Activated CD4-positive, alpha-beta memory T cell treated with anti-CD3 and anti-CD28 coated beads, Interleukin-2, amount 10 ng/mL, durations not matched to agents 7 days and 5 days (primary cell): ENCODE measurements around the gene RIPK1. TPM values are rescaled to one million over a fixed set of nuclear protein-coding genes. Genes with fewer than 3 reads are reported as not detected.
"Not testable (repeated sequence)": the region's sequence is repeated elsewhere in the genome, so short reads cannot be mapped to it uniquely, and the experiment has no call there.

Experiments
- CTCF ChIA-PET: fragments of 350-600 bp; sonication (Branson Sonifier 250); formaldehyde crosslinking; loops from one replicate; lab custom pipeline; 2021; ENCODE audit warnings: antibody characterized with exemption, inconsistent platforms; lab: Charles Lee
- POLR2A ChIA-PET: fragments of 350-600 bp; sonication (Branson Sonifier 250); formaldehyde crosslinking; loops from one replicate; lab custom pipeline; 2021; ENCODE audit warnings: antibody characterized with exemption; lab: Charles Lee
- DNase-seq: peaks from one replicate; pipeline ENCODE4 v3.0.0-alpha.2; 2020
- H3K27ac Mint-ChIP-seq: one replicate; pipeline ENCODE4 v1.8.0; 2021; ENCODE audit warnings: mild to moderate bottlenecking, mixed read lengths
- H3K27me3 Mint-ChIP-seq: one replicate; pipeline ENCODE4 v1.8.0; 2021; ENCODE audit warnings: mixed read lengths
- H3K36me3 Mint-ChIP-seq: one replicate; pipeline ENCODE4 v1.8.0; 2021; ENCODE audit warnings: low read depth, mixed read lengths
- H3K4me1 Mint-ChIP-seq: one replicate; pipeline ENCODE4 v1.8.0; 2021; ENCODE audit warnings: mixed read lengths
- H3K4me3 Mint-ChIP-seq: one replicate; pipeline ENCODE4 v1.8.0; 2021; ENCODE audit warnings: mild to moderate bottlenecking, mixed read lengths
- H3K9me3 Mint-ChIP-seq: one replicate; pipeline ENCODE4 v1.8.0; 2021; ENCODE audit warnings: mixed read lengths
- total RNA-seq, 2 experiments: library from RNA; stranded (reverse); gene quantifications; one replicate each; pipeline ENCODE4 v1.2.3, GENCODE V29; 2021

The RIPK1 gene
- total RNA-seq, 2 experiments from 2014 or later, result 33.1 to 33.3 TPM

- no peaks in the 10 kb centered on the region for H3K36me3 Mint-ChIP-seq
- H3K27me3 Mint-ChIP-seq, result peaks cover under 1% of the 10 kb centered on the region
- CTCF ChIA-PET, result interaction anchor here (0.7 to 4.9 kb wide), 11 partner anchors 10 to 133 kb away, joined by 3 to 42 read pairs (median 4); partner anchors contain the start of genes PSMG4 and TUBB2A
- POLR2A ChIA-PET, result no interaction called here
- peaks cover 6% of the 10 kb centered on the region for H3K4me1 Mint-ChIP-seq
- H3K27ac Mint-ChIP-seq, result no peak overlapping the region
- H3K9me3 Mint-ChIP-seq, result no peaks in the 10 kb centered on the region
- H3K4me3 Mint-ChIP-seq, result no peak overlapping the region
- no peak for DNase-seq
These were observed 57.5 kb downstream of the RIPK1 start for GRCh38 chr6:3125815-3126214.

GRCh38 chr6:3128356-3129108, 60.2 kb downstream of the RIPK1 start:
- Mint-ChIP-seq H3K9me3 (no peaks in the 10 kb centered on the region), H3K4me3 (no peak overlapping the region), H3K4me1 (peaks cover 6% of the 10 kb centered on the region), H3K27ac (no peak overlapping the region), H3K27me3 (no peaks in the 10 kb centered on the region), H3K36me3 (no peaks in the 10 kb centered on the region)
- ChIA-PET POLR2A (no interaction called here), CTCF (interaction anchor here (0.6 to 4.9 kb wide), 3 partner anchors 29 to 138 kb away, joined by 6 to 16 read pairs (median 6); partner anchors contain the start of gene TUBB2A)
- DNase-seq, result no peak

DNA sequence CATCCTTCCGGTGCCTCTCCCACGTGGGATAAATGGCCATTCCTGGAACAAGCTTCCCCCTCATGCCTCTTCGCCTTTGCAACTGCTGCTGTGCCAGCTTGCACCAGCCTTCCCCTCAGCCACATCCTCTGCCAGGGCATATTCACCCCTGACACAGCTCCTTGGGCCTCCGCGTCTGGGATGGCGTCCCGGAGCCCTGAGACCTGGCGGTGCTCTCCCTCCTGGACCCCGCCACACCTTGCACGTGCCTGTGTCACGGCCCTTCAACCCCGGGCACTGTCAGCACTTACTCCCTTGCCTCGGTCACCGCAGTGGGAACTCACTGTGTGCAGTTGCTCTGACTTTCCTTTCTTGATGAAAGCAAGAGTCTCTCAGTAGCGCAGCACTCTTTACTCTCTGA, 63.4 kb downstream of the RIPK1 start:
- Mint-ChIP-seq H3K4me3 (no peak overlapping the region), H3K4me1 (peaks cover 3% of the 10 kb centered on the region), H3K27me3 (no peaks in the 10 kb centered on the region), H3K9me3 (no peaks in the 10 kb centered on the region), H3K36me3 (no peaks in the 10 kb centered on the region), H3K27ac (no peak overlapping the region)
- POLR2A ChIA-PET, result no interaction called here
- CTCF ChIA-PET, result interaction anchor here (1.2 kb wide), 2 partner anchors 25 to 120 kb away, joined by 3 to 4 read pairs; partner anchors contain the start of gene TUBB2A
- no peak for DNase-seq

DNA sequence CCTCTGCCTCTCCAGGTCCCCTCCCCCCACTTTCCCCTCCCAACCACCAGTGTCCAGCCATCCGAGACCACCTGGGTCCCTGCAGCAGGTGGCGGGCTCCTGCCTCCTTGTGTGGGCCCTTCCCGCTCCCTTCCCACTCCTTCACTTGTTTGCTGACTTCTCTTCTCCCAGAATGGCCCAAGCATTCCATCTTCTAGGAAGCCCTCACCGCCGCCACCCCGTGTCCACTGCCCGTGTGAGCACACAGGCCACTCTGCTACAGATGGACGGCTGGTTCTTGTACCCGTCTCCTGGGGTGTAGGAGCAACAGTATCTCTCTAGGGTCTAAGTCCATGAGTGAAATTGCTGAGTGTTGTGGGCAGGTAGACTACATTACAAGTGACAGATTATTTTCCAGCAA, 65.2 kb downstream of the RIPK1 start:
- Mint-ChIP-seq H3K27me3 (no peaks in the 10 kb centered on the region), H3K4me3 (no peak overlapping the region), H3K4me1 (no peaks in the 10 kb centered on the region), H3K27ac (no peak overlapping the region), H3K9me3 (no peaks in the 10 kb centered on the region), H3K36me3 (no peaks in the 10 kb centered on the region)
- no peak for DNase-seq
- ChIA-PET CTCF (no interaction called here), POLR2A (no interaction called here)

DNA sequence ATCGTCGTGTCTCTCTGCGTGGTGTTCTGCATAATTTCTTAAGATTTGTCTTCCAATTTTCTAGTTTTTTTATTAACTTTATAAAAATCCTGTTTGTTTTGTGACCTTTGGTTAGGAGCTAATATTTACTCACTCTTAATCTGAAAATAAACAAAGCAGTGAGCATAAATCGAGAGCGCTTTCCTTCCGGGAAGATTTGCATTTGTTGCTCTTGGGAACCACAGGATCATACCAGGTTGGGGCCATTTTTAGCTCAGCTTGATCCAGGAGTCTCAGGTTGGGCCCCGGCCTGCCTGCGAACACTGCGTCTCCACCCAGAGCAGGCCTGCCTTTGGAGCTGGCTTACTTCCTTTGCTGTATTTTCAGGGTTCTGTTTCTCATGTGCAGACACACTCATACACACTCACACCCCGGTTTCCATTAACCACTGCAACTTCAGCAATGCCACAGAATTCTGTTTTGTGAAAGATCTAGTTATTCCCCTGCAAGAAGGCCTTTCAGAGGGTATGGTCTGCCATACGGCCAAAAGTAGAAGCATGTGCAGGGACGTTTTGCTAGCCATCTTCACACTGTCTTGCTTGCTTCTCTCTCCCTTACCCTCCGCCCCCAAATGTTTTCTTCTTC, 67.5 kb downstream of the RIPK1 start:
- no peak overlapping the region for H3K27ac Mint-ChIP-seq

DNA sequence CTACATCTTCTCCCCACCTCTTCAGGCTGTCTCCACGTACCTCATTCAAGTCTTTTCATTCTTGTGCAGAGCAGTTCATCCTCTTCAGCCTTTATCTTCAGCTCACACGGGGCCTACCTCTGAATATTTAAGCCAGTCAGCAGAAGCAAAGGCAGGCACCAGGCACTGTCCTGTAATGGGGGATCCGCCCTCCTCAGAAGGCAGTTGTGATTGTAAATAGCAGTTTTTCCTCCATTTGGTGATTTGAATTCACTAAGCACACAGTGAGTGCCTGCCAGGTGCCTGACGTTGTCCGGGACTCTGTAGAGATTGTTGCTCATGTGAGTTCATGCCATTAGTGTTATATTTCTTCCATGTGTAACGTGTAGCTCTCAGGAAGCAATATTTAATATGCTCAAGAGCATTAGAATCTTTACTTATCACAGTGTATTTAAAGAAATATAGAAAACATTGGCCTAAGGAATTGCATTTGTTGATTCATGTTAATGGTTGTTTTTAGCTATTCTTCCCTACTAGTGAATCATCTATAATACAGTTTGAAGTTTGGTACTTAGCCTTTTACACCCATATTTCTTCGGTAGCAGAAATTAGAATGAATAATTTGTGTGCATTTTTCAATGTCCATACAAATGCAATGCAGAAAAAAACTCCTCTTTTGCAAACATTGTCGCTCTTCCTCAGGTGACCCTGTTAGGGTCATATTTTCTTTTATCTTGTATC, 68.2 kb downstream of the RIPK1 start:
- Mint-ChIP-seq H3K27ac (no peak overlapping the region), H3K4me3 (no peak overlapping the region)
- POLR2A ChIA-PET, result no interaction called here

More for the DNA sequence above, 67.5 kb downstream of the RIPK1 start:
- ChIA-PET CTCF (no interaction called here), POLR2A (no interaction called here)
- no peaks in the 10 kb centered on the region for H3K4me1 Mint-ChIP-seq
- H3K36me3 Mint-ChIP-seq, result no peaks in the 10 kb centered on the region
- no peak for DNase-seq
- H3K27me3 Mint-ChIP-seq, result no peaks in the 10 kb centered on the region
- no peak overlapping the region for H3K4me3 Mint-ChIP-seq
- H3K9me3 Mint-ChIP-seq, result no peaks in the 10 kb centered on the region

DNA sequence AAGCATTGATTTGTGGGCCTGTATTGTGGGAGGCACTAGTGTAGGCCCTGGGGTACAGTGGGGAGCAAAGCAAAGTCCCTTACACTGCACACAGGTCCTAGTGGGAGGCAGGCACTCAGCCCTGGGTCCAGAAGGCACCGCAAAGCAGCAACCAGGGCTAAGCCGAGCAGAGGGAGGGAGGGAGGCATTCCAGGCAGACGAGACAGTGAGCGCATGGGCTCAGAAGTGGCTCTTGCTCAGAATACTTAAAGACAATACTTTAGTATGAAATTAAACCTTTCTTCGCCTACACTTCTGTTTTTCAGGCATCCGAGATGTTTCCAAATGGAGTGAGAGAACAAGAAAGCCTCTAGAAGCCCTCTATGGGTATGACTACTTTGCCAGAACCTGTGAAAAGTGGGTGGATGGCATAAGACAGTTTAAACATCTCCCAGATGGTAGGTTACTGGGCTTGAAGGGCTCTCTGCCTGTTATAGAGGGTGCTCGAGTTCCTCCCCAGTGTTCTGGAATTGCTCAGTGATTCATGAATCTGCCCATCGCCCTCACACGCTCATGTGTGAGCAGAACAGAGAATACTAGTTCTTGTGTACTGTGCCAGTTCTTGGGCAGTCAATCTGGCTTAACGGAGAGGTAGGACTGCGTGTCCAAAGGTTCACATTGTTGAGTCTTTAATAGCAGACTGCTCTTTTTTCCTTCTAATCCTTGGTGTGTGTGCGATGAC, 68.9 kb downstream of the RIPK1 start:
- H3K9me3 Mint-ChIP-seq, result no peaks in the 10 kb centered on the region
- H3K27ac Mint-ChIP-seq, result no peak overlapping the region
- CTCF ChIA-PET, result no interaction called here
- no peak for DNase-seq
- no peak overlapping the region for H3K4me3 Mint-ChIP-seq
- POLR2A ChIA-PET, result no interaction called here
- H3K36me3 Mint-ChIP-seq, result no peaks in the 10 kb centered on the region
- no peaks in the 10 kb centered on the region for H3K4me1 Mint-ChIP-seq
- no peaks in the 10 kb centered on the region for H3K27me3 Mint-ChIP-seq

More for the DNA sequence above, 68.2 kb downstream of the RIPK1 start:
- H3K4me1 Mint-ChIP-seq, result no peaks in the 10 kb centered on the region
- H3K27me3 Mint-ChIP-seq, result no peaks in the 10 kb centered on the region
- CTCF ChIA-PET, result no interaction called here
- no peaks in the 10 kb centered on the region for H3K9me3 Mint-ChIP-seq
- H3K36me3 Mint-ChIP-seq, result no peaks in the 10 kb centered on the region
- DNase-seq, result no peak

DNA sequence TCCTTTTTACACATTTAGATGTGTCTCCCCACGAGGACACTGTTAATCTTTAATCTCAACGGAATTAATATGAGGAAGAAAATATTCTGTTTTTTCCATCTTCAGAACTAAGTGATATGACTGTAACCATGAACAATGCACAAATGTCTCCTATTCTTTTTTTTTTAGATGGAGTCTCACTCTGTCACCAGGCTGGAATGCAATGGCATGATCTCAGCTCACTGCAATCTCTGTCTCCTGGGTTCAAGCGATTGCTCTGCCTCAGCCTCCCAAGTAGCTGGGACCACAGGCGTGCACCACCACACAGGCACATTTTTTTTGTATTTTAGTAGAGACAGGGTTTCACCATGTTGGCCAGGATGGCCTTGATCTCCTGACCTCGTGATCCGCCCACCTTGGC, 69.6 kb downstream of the RIPK1 start:
- DNase-seq, H3K27me3 Mint-ChIP-seq, POLR2A ChIA-PET, H3K27ac Mint-ChIP-seq, CTCF ChIA-PET, H3K36me3 Mint-ChIP-seq, H3K4me1 Mint-ChIP-seq, H3K4me3 Mint-ChIP-seq, H3K9me3 Mint-ChIP-seq: not testable (repeated sequence)

- CTCF ChIA-PET, result interaction anchor here (0.6 to 0.8 kb wide), 2 partner anchors 19 to 142 kb away, joined by 3 to 4 read pairs; partner anchors contain the start of gene TUBB2A
- Mint-ChIP-seq H3K9me3 (no peaks in the 10 kb centered on the region), H3K27ac (no peak overlapping the region), H3K36me3 (no peaks in the 10 kb centered on the region), H3K4me3 (no peak overlapping the region), H3K27me3 (no peaks in the 10 kb centered on the region), H3K4me1 (no peaks in the 10 kb centered on the region)
- POLR2A ChIA-PET, result no interaction called here
- DNase-seq, result no peak
These were observed 70.0 kb downstream of the RIPK1 start for GRCh38 chr6:3138341-3138740.

DNA sequence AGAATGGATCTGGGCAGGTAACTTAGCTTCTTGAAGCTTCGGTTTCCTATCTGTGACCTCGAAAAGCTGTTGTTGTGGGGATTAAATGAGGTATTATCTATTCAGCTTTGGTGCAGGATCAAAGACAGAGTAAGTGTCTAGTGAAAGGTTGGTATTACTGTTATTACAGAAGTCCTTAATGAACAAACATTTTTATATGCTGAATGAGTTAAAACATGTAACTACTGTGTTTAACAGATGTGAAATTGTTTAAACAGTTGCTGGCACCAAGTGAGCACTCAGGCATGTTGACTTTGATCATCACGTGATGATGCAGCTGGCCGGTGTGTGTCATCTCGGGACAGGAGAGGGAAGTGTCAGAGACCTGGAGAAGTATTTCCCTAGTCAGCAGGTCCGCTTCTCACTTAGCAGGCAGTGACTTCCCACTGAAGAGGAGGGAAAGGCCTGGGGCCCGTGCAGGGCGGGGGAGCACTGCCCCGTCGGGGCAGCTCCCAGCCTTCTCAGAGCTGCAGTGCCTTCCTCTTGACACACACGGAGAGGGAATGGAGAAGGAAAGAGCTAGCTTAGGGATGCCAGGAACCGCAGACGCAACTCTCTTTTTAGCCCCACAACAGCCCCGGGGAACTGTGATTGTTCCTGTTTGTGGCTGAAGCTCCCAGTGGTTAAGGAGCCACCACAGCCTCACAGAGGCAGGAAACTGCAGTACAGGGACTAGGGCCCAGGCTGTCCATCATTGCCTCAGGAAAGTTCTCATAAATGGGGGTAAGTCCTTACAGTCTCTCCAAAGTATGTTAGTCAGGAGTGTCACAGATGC, 71.0 kb downstream of the RIPK1 start:
- Mint-ChIP-seq H3K27ac (no peak overlapping the region), H3K36me3 (no peaks in the 10 kb centered on the region), H3K27me3 (no peaks in the 10 kb centered on the region), H3K4me3 (no peak overlapping the region), H3K9me3 (no peaks in the 10 kb centered on the region), H3K4me1 (no peaks in the 10 kb centered on the region)
- no peak for DNase-seq
- CTCF ChIA-PET, result interaction anchor here (0.6 to 0.8 kb wide), 2 partner anchors 18 to 141 kb away, joined by 3 to 4 read pairs; partner anchors contain the start of gene TUBB2A
- POLR2A ChIA-PET, result no interaction called here

GRCh38 chr6:3140201-3140600, 71.9 kb downstream of the RIPK1 start:
- Mint-ChIP-seq H3K4me1 (peaks cover 5% of the 10 kb centered on the region), H3K36me3 (no peaks in the 10 kb centered on the region), H3K27me3 (no peaks in the 10 kb centered on the region), H3K4me3 (no peak overlapping the region), H3K9me3 (no peaks in the 10 kb centered on the region), H3K27ac (no peak overlapping the region)
- DNase-seq, result no peak
- ChIA-PET CTCF (interaction anchor here (1.4 kb wide), 1 partner anchor 17 kb away, joined by 3 read pairs; the partner anchor contains the start of gene TUBB2A), POLR2A (no interaction called here)

GRCh38 chr6:3142536-3142935, 74.2 kb downstream of the RIPK1 start:
- H3K36me3 Mint-ChIP-seq, result no peaks in the 10 kb centered on the region
- H3K27me3 Mint-ChIP-seq, result no peaks in the 10 kb centered on the region
- no peaks in the 10 kb centered on the region for H3K9me3 Mint-ChIP-seq
- POLR2A ChIA-PET, result no interaction called here
- CTCF ChIA-PET, result interaction anchor here (1.0 kb wide), 1 partner anchor 15 kb away, joined by 4 read pairs; the partner anchor contains the start of gene TUBB2A
- no peak overlapping the region for H3K4me3 Mint-ChIP-seq
- H3K4me1 Mint-ChIP-seq, result peaks cover 5% of the 10 kb centered on the region
- DNase-seq, result no peak
- no peak overlapping the region for H3K27ac Mint-ChIP-seq
